GM12878 (cell line): Measurements from ENCODE around the gene CREB3. TPM values are rescaled to one million over a fixed set of nuclear protein-coding genes. Genes with fewer than 3 reads are reported as not detected.

Source experiments
- ATF7 ChIP-seq: fragments of 450-650 bp; IDR thresholded peaks from 2 replicates; pipeline ENCODE4 v1.6.1; 2016; ENCODE audit warnings: low read depth, mild to moderate bottlenecking
- CHD2 ChIP-seq: IDR thresholded peaks from 2 replicates; pipeline ENCODE4 v1.6.1; 2011; ENCODE audit warnings: low read depth, low read length, improper control_type of control experiment, borderline replicate concordance
- ETV6 ChIP-seq, 2 experiments: fragments of 450-650 bp in 1 of 2; IDR thresholded peaks in 1 of 2; conservative IDR thresholded peaks in 1 of 2; 2 replicates each; pipeline ENCODE4 v1.6.1; 2014; ENCODE audit warnings: antibody characterized with exemption in 1 of 2, borderline replicate concordance in 1 of 2, low read depth in 1 of 2, mild to moderate bottlenecking in 1 of 2, moderate library complexity in 1 of 2
- HDAC2 ChIP-seq: fragments of 200-600 bp; sonication (generic); IDR thresholded peaks from 2 replicates; pipeline ENCODE4 v1.6.1; 2017
- MEF2A ChIP-seq: IDR thresholded peaks from 2 replicates; pipeline ENCODE4 v1.6.1; 2011; ENCODE audit warnings: low read depth, mild to moderate bottlenecking, low read length, moderate library complexity; ENCODE audit not compliant: insufficient read depth
- MTA2 ChIP-seq: fragments of 450-650 bp; IDR thresholded peaks from 2 replicates; pipeline ENCODE4 v1.6.1; 2016; ENCODE audit warnings: low read depth, mild to moderate bottlenecking, moderate library complexity
- NKRF ChIP-seq: fragments of 450-650 bp; conservative IDR thresholded peaks from 2 replicates; pipeline ENCODE4 v1.6.1; 2017; ENCODE audit warnings: mild to moderate bottlenecking, moderate library complexity
- NR2C2 ChIP-seq: IDR thresholded peaks from 2 replicates; pipeline ENCODE4 v1.6.1; 2011; ENCODE audit warnings: borderline replicate concordance, low read depth; ENCODE audit not compliant: control insufficient read depth, insufficient read length
- PAX8 ChIP-seq: fragments of 450-650 bp; IDR thresholded peaks from 2 replicates; pipeline ENCODE4 v1.6.1; 2017; ENCODE audit warnings: mild to moderate bottlenecking, moderate library complexity
- POLR2AphosphoS5 ChIP-seq: IDR thresholded peaks from 2 replicates; pipeline ENCODE4 v1.6.1; 2011; ENCODE audit warnings: mild to moderate bottlenecking, low read length, inconsistent platforms
- USF1 ChIP-seq: IDR thresholded peaks from 2 replicates; pipeline ENCODE4 v1.6.1; 2011; ENCODE audit warnings: borderline replicate concordance, low read depth, mild to moderate bottlenecking, moderate library complexity, mixed read lengths, low read length; ENCODE audit not compliant: insufficient read depth; ENCODE audit errors: extremely low read length
- ZBTB40 ChIP-seq: fragments of 450-650 bp; IDR thresholded peaks from 2 replicates; pipeline ENCODE4 v1.6.1; 2016; ENCODE audit warnings: mild to moderate bottlenecking, moderate library complexity, borderline replicate concordance
- ZNF274 ChIP-seq: IDR thresholded peaks from one replicate; pipeline ENCODE4 v1.8.0; 2011; ENCODE audit not compliant: insufficient read length, insufficient read depth
- ZZZ3 ChIP-seq: IDR thresholded peaks from 2 replicates; pipeline ENCODE4 v1.6.1; 2011; ENCODE audit warnings: low read depth; ENCODE audit not compliant: control insufficient read depth, insufficient read length
- polyA plus RNA-seq, 11 experiments: library from polyadenylated mRNA; depleted of rRNA in 4 of 11; unstranded in 6 of 11; stranded (reverse) in 5 of 11; fragments of >200 nt; fragmentation: Nextera tagmentation in 4 of 11; fragmentation: Illumina TruSeq in 1 of 11; extraction: Ambion mirVana in 4 of 11; extraction: Trizol in 1 of 11; gene quantifications; 1 replicate in 1 of 11; 2 replicates in 10 of 11; pipeline versions ENCODE4 v1.2.1 to v1.2.3, GENCODE V29; 2011 to 2016; ENCODE audit warnings: inconsistent platforms in 2 of 11, missing spikeins in 2 of 11, low read depth in 1 of 11
- total RNA-seq, 4 experiments: library from RNA; depleted of rRNA in 3 of 4; stranded (reverse); fragments of >200 nt in 3 of 4; fragmentation: Illumina TruSeq in 1 of 4; extraction: Trizol in 1 of 4; gene quantifications; 2 replicates each; pipeline versions ENCODE4 v1.2.1 to v1.2.3, GENCODE V29; 2013 to 2021
- TF ChIP-seq, protein P1 (sequence below): fragments of 450-650 bp; IDR thresholded peaks from 2 replicates; pipeline ENCODE4 v1.6.1; 2016; ENCODE audit warnings: mild to moderate bottlenecking
- TF ChIP-seq, protein P2 (sequence below): fragments of 450-650 bp; formaldehyde crosslinking; IDR thresholded peaks from 2 replicates; pipeline ENCODE4 v1.5.0; 2022; ENCODE audit warnings: mild to moderate bottlenecking, missing genetic modification characterization

CREB3 gene
- total and polyA plus RNA-seq, 10 of the 15 experiments (the other 5 are each of a cell fraction or from before 2014, with no cell fraction given), result 9.8 to 38.9 (median 19.8) TPM

- no peak for TF ChIP-seq ZBTB40
- TF ChIP-seq POLR2AphosphoS5, result no peak
- TF ChIP-seq ZNF274, result no peak
- no peak for TF ChIP-seq USF1
- TF ChIP-seq ZZZ3, result no peak
- no peak for TF ChIP-seq PAX8
- no peak for TF ChIP-seq HDAC2
- peak; percentile 42; the same call in 1 of the 2 replicates for TF ChIP-seq MTA2
- no peak for TF ChIP-seq MEF2A
- TF ChIP-seq, protein P1, sequence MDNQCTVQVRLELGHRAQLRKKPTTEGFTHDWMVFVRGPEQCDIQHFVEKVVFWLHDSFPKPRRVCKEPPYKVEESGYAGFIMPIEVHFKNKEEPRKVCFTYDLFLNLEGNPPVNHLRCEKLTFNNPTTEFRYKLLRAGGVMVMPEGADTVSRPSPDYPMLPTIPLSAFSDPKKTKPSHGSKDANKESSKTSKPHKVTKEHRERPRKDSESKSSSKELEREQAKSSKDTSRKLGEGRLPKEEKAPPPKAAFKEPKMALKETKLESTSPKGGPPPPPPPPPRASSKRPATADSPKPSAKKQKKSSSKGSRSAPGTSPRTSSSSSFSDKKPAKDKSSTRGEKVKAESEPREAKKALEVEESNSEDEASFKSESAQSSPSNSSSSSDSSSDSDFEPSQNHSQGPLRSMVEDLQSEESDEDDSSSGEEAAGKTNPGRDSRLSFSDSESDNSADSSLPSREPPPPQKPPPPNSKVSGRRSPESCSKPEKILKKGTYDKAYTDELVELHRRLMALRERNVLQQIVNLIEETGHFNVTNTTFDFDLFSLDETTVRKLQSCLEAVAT, result no peak
- no peak for TF ChIP-seq ATF7
- peak; percentile 73 for TF ChIP-seq NKRF
- TF ChIP-seq ETV6 (conservative IDR thresholded peaks at IDR 0.05 in 1 of 2, IDR thresholded peaks at IDR 0.05 in 1 of 2; ENCODE audit: borderline replicate concordance in 1 of 2, low read depth in 1 of 2), result no peak
- no peak for TF ChIP-seq NR2C2
- TF ChIP-seq CHD2, result 0 out of 2 replicates have a peak, but pooled peaks have one; percentile 3
- TF ChIP-seq, protein P2, sequence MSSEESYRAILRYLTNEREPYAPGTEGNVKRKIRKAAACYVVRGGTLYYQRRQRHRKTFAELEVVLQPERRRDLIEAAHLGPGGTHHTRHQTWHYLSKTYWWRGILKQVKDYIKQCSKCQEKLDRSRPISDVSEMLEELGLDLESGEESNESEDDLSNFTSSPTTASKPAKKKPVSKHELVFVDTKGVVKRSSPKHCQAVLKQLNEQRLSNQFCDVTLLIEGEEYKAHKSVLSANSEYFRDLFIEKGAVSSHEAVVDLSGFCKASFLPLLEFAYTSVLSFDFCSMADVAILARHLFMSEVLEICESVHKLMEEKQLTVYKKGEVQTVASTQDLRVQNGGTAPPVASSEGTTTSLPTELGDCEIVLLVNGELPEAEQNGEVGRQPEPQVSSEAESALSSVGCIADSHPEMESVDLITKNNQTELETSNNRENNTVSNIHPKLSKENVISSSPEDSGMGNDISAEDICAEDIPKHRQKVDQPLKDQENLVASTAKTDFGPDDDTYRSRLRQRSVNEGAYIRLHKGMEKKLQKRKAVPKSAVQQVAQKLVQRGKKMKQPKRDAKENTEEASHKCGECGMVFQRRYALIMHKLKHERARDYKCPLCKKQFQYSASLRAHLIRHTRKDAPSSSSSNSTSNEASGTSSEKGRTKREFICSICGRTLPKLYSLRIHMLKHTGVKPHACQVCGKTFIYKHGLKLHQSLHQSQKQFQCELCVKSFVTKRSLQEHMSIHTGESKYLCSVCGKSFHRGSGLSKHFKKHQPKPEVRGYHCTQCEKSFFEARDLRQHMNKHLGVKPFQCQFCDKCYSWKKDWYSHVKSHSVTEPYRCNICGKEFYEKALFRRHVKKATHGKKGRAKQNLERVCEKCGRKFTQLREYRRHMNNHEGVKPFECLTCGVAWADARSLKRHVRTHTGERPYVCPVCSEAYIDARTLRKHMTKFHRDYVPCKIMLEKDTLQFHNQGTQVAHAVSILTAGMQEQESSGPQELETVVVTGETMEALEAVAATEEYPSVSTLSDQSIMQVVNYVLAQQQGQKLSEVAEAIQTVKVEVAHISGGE (CRISPR knock-in tag), result no peak
These were observed 505 bp downstream of the CREB3 start (continued) for GRCh38 chr9:35732800-35733541.
